T-cell (primary cell): ENCODE data around the gene SLC23A3. TPM values are rescaled to one million over a fixed set of nuclear protein-coding genes. Genes with fewer than 3 reads are reported as not detected.
A peak's percentile ranks its signal among the peaks of the same experiment; 100 is the strongest.

Experiments
- ATAC-seq, 4 experiments: fragments of 200-7000 bp in 3 of 4; fragments of 150-1000 bp in 1 of 4; cut with Tn5 transposase; replicated peaks in 1 of 4; 1 replicate in 3 of 4; 2 replicates in 1 of 4; pipeline ENCODE4 v1.10.0; 2021; ENCODE audit warnings: moderate library complexity in 3 of 4, mild to moderate bottlenecking in 2 of 4, moderate number of reproducible peaks in 1 of 4
- CTCF ChIA-PET, 2 donors: fragments of 300-600 bp; sonication (Branson Sonifier 250); formaldehyde crosslinking; loops; one replicate each; lab custom pipeline; 2022; ENCODE audit warnings: antibody characterized with exemption in 2 of 2; lab: Charles Lee
- POLR2A ChIA-PET, 2 donors: fragments of 300-600 bp; sonication (Branson Sonifier 250); formaldehyde crosslinking; loops; one replicate each; lab custom pipeline; 2022; ENCODE audit warnings: antibody characterized with exemption in 2 of 2; lab: Charles Lee
- DNase-seq, 35 experiments: peaks; one replicate each; pipeline versions ENCODE4 v3.0.0 to v3.0.0-alpha.2; 2013 to 2023
- H3K27ac ChIP-seq: one replicate; pipeline ENCODE4 v1.5.1; 2013; ENCODE audit warnings: low read length
- H3K27me3 ChIP-seq, 2 experiments: replicated peaks in 1 of 2; 1 replicate in 1 of 2; 2 replicates in 1 of 2; pipeline versions ENCODE4 v1.6.1 to v1.7.0; 2013; ENCODE audit warnings: low read length in 1 of 2, mixed read lengths in 1 of 2; ENCODE audit not compliant: control insufficient read depth in 2 of 2, insufficient read depth in 2 of 2; ENCODE audit errors: extremely low read depth in 1 of 2
- H3K36me3 ChIP-seq, 2 donors: 1 replicate in 1 of 2; 2 replicates in 1 of 2; pipeline versions ENCODE4 v1.6.1 to v1.7.0; 2013; ENCODE audit warnings: low read length in 1 of 2; ENCODE audit not compliant: control insufficient read depth in 2 of 2, insufficient read depth in 1 of 2; ENCODE audit errors: extremely low read depth in 1 of 2
- H3K4me1 ChIP-seq, 2 experiments: 1 replicate in 1 of 2; 2 replicates in 1 of 2; pipeline versions ENCODE4 v1.6.1 to v1.7.0; 2013; ENCODE audit warnings: low read length in 2 of 2, mixed read lengths in 1 of 2; ENCODE audit not compliant: insufficient read depth in 2 of 2, control insufficient read depth in 1 of 2; ENCODE audit errors: extremely low read depth in 1 of 2
- H3K4me3 ChIP-seq, 2 donors: 1 replicate in 1 of 2; 2 replicates in 1 of 2; pipeline versions ENCODE4 v1.5.1 to v1.7.0; 2013; ENCODE audit warnings: mild to moderate bottlenecking in 2 of 2, low read length in 1 of 2, moderate library complexity in 1 of 2; ENCODE audit not compliant: control insufficient read depth in 1 of 2; ENCODE audit errors: extremely low read depth in 1 of 2
- H3K9me3 ChIP-seq: 2 replicates; pipeline ENCODE4 v1.7.0; 2013
- H3K27ac Mint-ChIP-seq, 2 donors: one replicate each; pipeline ENCODE4 v1.8.0; 2020 to 2021; ENCODE audit warnings: mild to moderate bottlenecking in 2 of 2, mixed read lengths in 2 of 2
- H3K27me3 Mint-ChIP-seq, 2 donors: one replicate each; pipeline ENCODE4 v1.8.0; 2021 to 2022; ENCODE audit warnings: mixed read lengths in 2 of 2
- H3K36me3 Mint-ChIP-seq: one replicate; pipeline ENCODE4 v1.8.0; 2021; ENCODE audit warnings: mixed read lengths
- H3K4me1 Mint-ChIP-seq, 3 donors: one replicate each; pipeline ENCODE4 v1.8.0; 2020 to 2022; ENCODE audit warnings: mixed read lengths in 3 of 3, mild to moderate bottlenecking in 1 of 3
- H3K4me3 Mint-ChIP-seq, 3 donors: one replicate each; pipeline ENCODE4 v1.8.0; 2020 to 2022; ENCODE audit warnings: mild to moderate bottlenecking in 3 of 3, mixed read lengths in 3 of 3, moderate library complexity in 3 of 3
- H3K9me3 Mint-ChIP-seq, 3 donors: one replicate each; pipeline ENCODE4 v1.8.0; 2020 to 2022; ENCODE audit warnings: mixed read lengths in 3 of 3
- WGBS: methylation state at CpG from one replicate; pipeline ENCODE4 v1.1.5; 2013; ENCODE audit warnings: missing lambda C conversion rate; ENCODE audit not compliant: insufficient coverage; 5-methylcytosine and 5-hydroxymethylcytosine counted together
- total RNA-seq, 35 experiments: library from RNA in 6 of 35; stranded (reverse) in 6 of 35; fragments of 120-200 nt in 1 of 35; gene quantifications; one replicate each; pipeline versions ENCODE4 v1.2.1 to v1.2.4 and lab custom pipeline; 2013 to 2026

The SLC23A3 gene
- total RNA-seq, 5 donors from 2014 or later (not counting 1 experiment from before 2014, with no cell fraction given): 0.54 to 8.7 (median 5.1) TPM

- POLR2A ChIA-PET: interaction anchor here (0.6 to 0.7 kb wide), 2 partner anchors 21 to 1106 kb away, joined by 3 to 4 read pairs; partner anchors contain the start of gene RUFY4 (in 1 of the 2)
- CTCF ChIA-PET: interaction anchor here (0.6 to 3.0 kb wide), 13 partner anchors 9 to 213 kb away, joined by 3 to 26 read pairs (median 5); partner anchors contain the start of genes NHEJ1 (in 2 of the 2), DNAJB2 (in 1 of the 2), TUBA4A (in 1 of the 2) and ZFAND2B (in 1 of the 2)
- no peak for DNase-seq
- Mint-ChIP-seq H3K27me3 (no peaks in the 10 kb centered on the region), H3K36me3 (peaks cover 36% of the 10 kb centered on the region), H3K4me3 (peak overlapping the region; percentile 88 to 96 (median 92)), H3K27ac (peak overlapping the region; percentile 86 to 99), H3K4me1 (peaks cover 55 to 71% (median 59%) of the 10 kb centered on the region in 3 donors), H3K9me3 (no peaks in the 10 kb centered on the region)
- Histone ChIP-seq H3K36me3 (peaks cover 7 to 49% of the 10 kb centered on the region in 2 donors), H3K27ac (peak overlapping the region; percentile 83), H3K9me3 (no peaks in the 10 kb centered on the region), H3K27me3 (no peaks in the 10 kb centered on the region), H3K4me1 (peaks cover 23 to 65% of the 10 kb centered on the region in 2 experiments), H3K4me3 (peak overlapping the region; percentile 25 to 60)
- 100% methylated on average over 4 of the region's 7 CpGs for WGBS
- no peak for ATAC-seq
These were observed 5.7 kb upstream of the SLC23A3 start for GRCh38 chr2:219175486-219175885.

DNA sequence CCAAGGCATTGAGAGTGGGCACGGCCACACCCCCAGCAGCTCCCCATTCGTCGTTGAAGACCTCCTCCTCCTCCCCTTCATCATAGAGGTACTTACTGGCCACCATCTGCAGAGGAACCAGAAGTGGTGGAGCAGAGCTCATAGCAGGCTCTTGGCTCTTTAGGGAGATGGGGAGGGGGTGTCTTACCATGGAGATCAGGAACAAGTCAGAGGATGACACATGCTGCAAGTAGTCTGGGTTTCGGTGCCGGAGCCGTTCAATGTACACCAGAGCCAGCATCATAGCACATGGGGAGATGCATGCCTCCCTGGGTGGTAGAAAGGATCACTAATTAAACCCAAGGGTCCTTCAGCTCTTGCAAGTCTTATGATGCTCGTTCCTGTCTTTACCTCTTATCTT lies 5.0 kb upstream of the SLC23A3 start:
- Histone ChIP-seq H3K4me3 (no peak overlapping the region), H3K4me1 (peaks cover 23 to 58% of the 10 kb centered on the region in 2 experiments), H3K36me3 (peaks cover 4 to 42% of the 10 kb centered on the region in 2 donors), H3K27me3 (no peaks in the 10 kb centered on the region), H3K9me3 (no peaks in the 10 kb centered on the region), H3K27ac (peak overlapping the region; percentile 11)
- Mint-ChIP-seq H3K9me3 (no peaks in the 10 kb centered on the region), H3K4me1 (peaks cover 48 to 64% (median 52%) of the 10 kb centered on the region in 3 donors), H3K4me3 (peak overlapping the region; percentile 62 to 92 (median 88)), H3K36me3 (peaks cover 35% of the 10 kb centered on the region), H3K27me3 (no peaks in the 10 kb centered on the region), H3K27ac (peak overlapping the region; percentile 86)
- POLR2A ChIA-PET: interaction anchor here (0.6 to 1.0 kb wide), 4 partner anchors 22 to 146 kb away, joined by 3 to 6 read pairs (median 4); no protein-coding TSS in a partner anchor
- 81% methylated on average over 4 of the region's 7 CpGs for WGBS
- CTCF ChIA-PET: interaction anchor here (0.6 to 3.0 kb wide), 9 partner anchors 9 to 214 kb away, joined by 3 to 26 read pairs (median 5); partner anchors contain the start of gene NHEJ1 (in 2 of the 2)
- DNase-seq (no peak), ATAC-seq (no peak)

DNA sequence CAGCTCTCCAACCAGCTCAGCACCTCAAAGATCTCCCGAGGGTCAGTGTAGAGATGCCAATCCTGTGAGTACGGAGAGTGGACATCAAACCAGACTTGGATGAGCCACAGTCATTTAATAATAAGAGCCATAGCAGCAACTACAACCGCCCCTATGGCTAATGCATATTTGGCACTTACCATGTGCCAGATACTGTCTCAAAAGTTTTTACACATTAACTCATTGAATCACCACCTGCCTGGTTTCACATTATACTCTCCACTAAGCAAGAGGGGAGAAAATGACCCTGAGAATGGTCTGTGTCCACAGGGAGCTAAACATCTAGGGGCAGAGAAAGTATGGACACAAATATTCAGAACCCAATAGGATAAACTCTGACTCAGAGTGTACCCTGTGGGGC lies 4.3 kb upstream of the SLC23A3 start:
- H3K4me3 ChIP-seq: no peak overlapping the region
- DNase-seq (no peak), ATAC-seq (no peak)
- POLR2A ChIA-PET: interaction anchor here (0.6 to 1.0 kb wide), 4 partner anchors 32 to 146 kb away, joined by 3 to 6 read pairs (median 4); partner anchors contain the start of genes GLB1L (in 1 of the 2) and STK16 (in 1 of the 2)
- WGBS: 95% methylated on average over 2 of the region's 3 CpGs
- peaks cover 42 to 58% (median 46%) of the 10 kb centered on the region in 3 donors for H3K4me1 Mint-ChIP-seq
- peaks cover 20 to 51% of the 10 kb centered on the region in 2 experiments for H3K4me1 ChIP-seq
- H3K36me3 Mint-ChIP-seq: peaks cover 32% of the 10 kb centered on the region
- H3K27ac Mint-ChIP-seq: peak overlapping the region; percentile 69 to 86
- no peaks in the 10 kb centered on the region for H3K9me3 ChIP-seq
- CTCF ChIA-PET: interaction anchor here (0.6 to 3.0 kb wide), 7 partner anchors 8 to 102 kb away, joined by 3 to 11 read pairs (median 5); partner anchors contain the start of gene NHEJ1 (in 1 of the 2)
- no peaks in the 10 kb centered on the region for H3K27me3 Mint-ChIP-seq
- peaks cover 4 to 39% of the 10 kb centered on the region in 2 donors for H3K36me3 ChIP-seq
- H3K27ac ChIP-seq: no peak overlapping the region
- H3K4me3 Mint-ChIP-seq: peak overlapping the region; percentile 62 to 92 (median 88)
- H3K27me3 ChIP-seq: no peaks in the 10 kb centered on the region
- H3K9me3 Mint-ChIP-seq: no peaks in the 10 kb centered on the region

DNA sequence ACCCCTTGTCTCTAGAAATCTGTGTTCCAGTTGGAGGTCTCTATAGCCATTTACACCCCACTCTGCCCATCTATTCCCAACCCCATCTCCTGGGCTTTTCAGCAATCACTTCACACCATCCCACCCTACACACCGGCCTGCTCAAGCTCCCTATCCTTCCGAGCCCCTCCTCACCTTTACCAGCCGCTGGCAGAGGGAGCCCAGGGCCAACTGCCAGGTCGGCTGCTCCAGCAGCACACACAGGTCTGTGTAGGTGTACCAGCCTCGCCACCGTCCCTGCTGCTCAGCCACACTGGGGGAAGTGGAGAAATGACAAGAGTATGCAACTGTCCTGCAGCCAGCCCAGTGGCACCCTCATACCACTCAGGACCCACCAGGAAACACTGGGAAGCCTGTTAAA lies 3.3 kb upstream of the SLC23A3 start:
- H3K27me3 Mint-ChIP-seq: no peaks in the 10 kb centered on the region
- ATAC-seq (no peak), DNase-seq (no peak)
- peaks cover 30% of the 10 kb centered on the region for H3K36me3 Mint-ChIP-seq
- H3K9me3 Mint-ChIP-seq: no peaks in the 10 kb centered on the region
- peaks cover 15 to 45% of the 10 kb centered on the region in 2 experiments for H3K4me1 ChIP-seq
- peaks cover 35 to 51% (median 41%) of the 10 kb centered on the region in 3 donors for H3K4me1 Mint-ChIP-seq
- ChIA-PET CTCF (interaction anchor here (0.6 to 0.8 kb wide), 2 partner anchors 31 to 296 kb away, joined by 3 to 8 read pairs; no protein-coding TSS in a partner anchor), POLR2A (no interaction called here)
- no peaks in the 10 kb centered on the region for H3K9me3 ChIP-seq
- peak overlapping the region; percentile 15 to 39 for H3K27ac Mint-ChIP-seq
- H3K4me3 ChIP-seq: no peak overlapping the region
- H3K27me3 ChIP-seq: no peaks in the 10 kb centered on the region
- no peak overlapping the region for H3K27ac ChIP-seq
- no CpG with 5 or more reads among the region's 6 CpGs for WGBS
- H3K36me3 ChIP-seq: peaks cover 4 to 39% of the 10 kb centered on the region in 2 donors
- no peak overlapping the region for H3K4me3 Mint-ChIP-seq

DNA sequence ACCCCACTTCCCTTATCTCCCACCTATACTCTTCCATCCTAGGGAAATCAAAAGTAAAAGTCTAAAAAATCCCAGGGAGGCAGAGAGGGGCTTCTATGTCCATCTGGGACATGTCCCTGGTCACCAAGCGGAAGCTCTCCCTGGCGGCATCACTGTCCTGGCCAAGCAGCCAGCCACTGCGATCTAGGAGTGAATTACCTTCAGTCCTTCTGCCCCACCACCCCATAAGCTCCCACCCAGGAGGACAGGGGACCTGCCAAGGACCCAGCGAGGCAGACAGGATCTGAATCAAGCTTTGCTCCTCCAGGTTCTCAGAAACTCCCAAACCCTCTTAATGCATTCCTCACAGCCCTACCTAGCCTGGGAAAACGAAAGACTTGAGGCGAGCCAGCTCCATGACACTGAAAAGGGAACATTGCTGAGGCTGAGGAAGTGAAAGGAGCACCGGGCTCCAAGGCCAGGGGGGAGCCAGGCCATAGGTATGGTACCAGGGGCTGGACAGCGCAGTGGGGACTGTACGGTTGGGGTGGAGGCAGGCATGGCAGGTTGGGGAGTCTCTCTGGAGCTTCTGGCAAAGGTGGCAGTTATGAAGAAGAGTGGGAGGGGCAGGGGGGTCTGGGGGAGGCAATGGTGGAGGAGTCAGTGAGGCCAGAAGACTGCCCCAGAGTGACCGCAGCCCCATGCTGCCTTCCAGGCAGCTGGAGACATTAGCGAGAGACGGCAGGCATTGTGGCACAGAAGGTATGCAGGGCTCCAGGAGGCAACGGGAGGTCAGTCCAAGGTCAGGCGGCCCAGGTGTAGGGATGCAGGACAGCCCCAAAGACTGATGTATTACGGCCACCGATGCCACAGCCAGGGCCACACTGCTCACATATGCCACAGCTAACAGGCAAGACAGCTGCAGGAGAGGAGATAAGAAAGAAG lies 2.7 kb upstream of the SLC23A3 start:
- ATAC-seq (no peak), DNase-seq (no peak)
- no peaks in the 10 kb centered on the region for H3K27me3 Mint-ChIP-seq
- Histone ChIP-seq H3K36me3 (peaks cover 4 to 39% of the 10 kb centered on the region in 2 donors), H3K27ac (no peak overlapping the region), H3K27me3 (no peaks in the 10 kb centered on the region), H3K4me3 (no peak overlapping the region), H3K4me1 (peaks cover 14 to 43% of the 10 kb centered on the region in 2 experiments), H3K9me3 (no peaks in the 10 kb centered on the region)
- H3K9me3 Mint-ChIP-seq: no peaks in the 10 kb centered on the region
- 91% methylated on average over 13 of the region's 16 CpGs for WGBS
- no peak overlapping the region for H3K4me3 Mint-ChIP-seq
- POLR2A ChIA-PET: interaction anchor here in 1 of 2 donors (0.7 kb wide), 1 partner anchor 32 kb away, joined by 5 read pairs; no protein-coding TSS in a partner anchor
- H3K27ac Mint-ChIP-seq: peak overlapping the region; percentile 23 to 39
- CTCF ChIA-PET: interaction anchor here (0.6 to 2.6 kb wide), 9 partner anchors 8 to 295 kb away, joined by 3 to 32 read pairs (median 5); partner anchors contain the start of gene ZFAND2B (in 1 of the 2)
- peaks cover 31 to 49% (median 39%) of the 10 kb centered on the region in 3 donors for H3K4me1 Mint-ChIP-seq
- peaks cover 30% of the 10 kb centered on the region for H3K36me3 Mint-ChIP-seq
